Astrocyte of the hippocampus (primary cell): ENCODE results near the gene FLAD1.

Experiments
- DNase-seq: peaks from one replicate; pipeline ENCODE4 v3.0.0; 2011; ENCODE audit warnings: low read depth, low spot score

FLAD1 gene

GRCh38 chr1:154988058-154988954 is 5.2 kb downstream of the FLAD1 start:
- no peak for DNase-seq

- no peak for DNase-seq
Measured at GRCh38 chr1:154989195-154989860, 6.2 kb downstream of the FLAD1 start.

- no peak for DNase-seq
Measured at GRCh38 chr1:154990276-154990675, 7.1 kb downstream of the FLAD1 start.

GRCh38 chr1:154992721-154993571 is 9.8 kb downstream of the FLAD1 start:
- DNase-seq: peak; percentile 62

GRCh38 chr1:154993572-154994268 is 10.6 kb downstream of the FLAD1 start, which contains the start of gene LENEP:
Gene LENEP (plus strand): TSS chr1:154993586. CDS start chr1:154993608, 22 bp downstream.
- DNase-seq: no peak

- DNase-seq: no peak
Measured at GRCh38 chr1:154994269-154994587, 11.1 kb downstream of the FLAD1 start.

- no peak for DNase-seq
Measured at GRCh38 chr1:154994591-154994990, 11.4 kb downstream of the FLAD1 start.

GRCh38 chr1:154995301-154995983 is 12.3 kb downstream of the FLAD1 start:
- DNase-seq: peak; percentile 78

- DNase-seq: no peak
Measured at GRCh38 chr1:154996966-154997701, 14.0 kb downstream of the FLAD1 start.

GRCh38 chr1:154998201-154998780 is 15.1 kb downstream of the FLAD1 start:
- DNase-seq: no peak

GRCh38 chr1:154998818-154999570 is 15.8 kb downstream of the FLAD1 start:
- peak; percentile 85 for DNase-seq

- peak; percentile 42 for DNase-seq
Measured at GRCh38 chr1:154999571-155000410, 16.6 kb downstream of the FLAD1 start.

GRCh38 chr1:155000411-155000725 is 17.2 kb downstream of the FLAD1 start:
- no peak for DNase-seq

GRCh38 chr1:155000726-155001424 is 17.7 kb downstream of the FLAD1 start:
- peak; percentile 94 for DNase-seq

- DNase-seq: no peak
Measured at GRCh38 chr1:155001425-155001674, 18.2 kb downstream of the FLAD1 start.

- peak; percentile 100 for DNase-seq
Measured at GRCh38 chr1:155001675-155002463, 18.7 kb downstream of the FLAD1 start.
